GM13976 (cell line): ENCODE data around the gene NDFIP1.

ENCODE experiments used
- DNase-seq: peaks from one replicate; pipeline ENCODE4 v3.0.0; 2012; ENCODE audit warnings: low spot score
- CTCF ChIP-seq: IDR thresholded peaks from 2 replicates; pipeline ENCODE4 v1.5.1; 2012; ENCODE audit warnings: borderline replicate concordance, mild to moderate bottlenecking; ENCODE audit not compliant: insufficient read depth; ENCODE audit errors: extremely low read depth, missing control alignments, control extremely low read depth
- in situ Hi-C: fragments of 300-500 bp; cut with MboI; formaldehyde crosslinking; loops from one replicate; pipeline ENCODE4 v1.12.0; 2022; ENCODE audit warnings: low sequenced_read_pairs, mixed read lengths, inconsistent platforms; ENCODE audit not compliant: unreplicated experiment

NDFIP1 gene

DNA sequence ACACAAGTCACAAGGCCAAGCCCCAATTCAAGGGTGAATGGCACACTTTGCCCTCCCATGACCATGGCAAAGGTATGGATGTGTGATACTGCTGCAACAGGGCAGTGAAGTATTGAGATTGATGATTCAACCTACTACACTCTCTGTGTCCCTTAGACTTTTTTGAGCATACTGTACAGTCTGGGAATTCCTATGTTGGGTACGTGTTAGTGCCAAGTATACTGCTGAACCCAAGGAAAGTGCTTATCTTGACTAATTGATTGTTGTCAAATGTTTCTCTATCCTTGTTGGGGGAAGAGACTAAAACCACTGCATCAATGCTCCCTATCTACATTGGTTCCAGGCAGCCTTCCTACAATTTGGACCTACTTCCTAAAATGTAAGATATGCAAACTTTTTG is 93.7 kb downstream of the NDFIP1 start:
- DNase-seq: no peak
- TF ChIP-seq CTCF: no peak
- in situ Hi-C loops: no loop called here
